HG02973 (cell line): Measurements from ENCODE around the gene THSD4.

Source experiments
- ATAC-seq: cut with Tn5 transposase; IDR thresholded peaks from one replicate; pipeline ENCODE4 v1.9.1; 2021; ENCODE audit warnings: moderate library complexity; ENCODE audit not compliant: unreplicated experiment

THSD4 gene

GRCh38 chr15:71444866-71445590, 329.8 kb downstream of the THSD4 start:
- no peak for ATAC-seq

GRCh38 chr15:71447328-71448250, 332.3 kb downstream of the THSD4 start:
- ATAC-seq = no peak

DNA sequence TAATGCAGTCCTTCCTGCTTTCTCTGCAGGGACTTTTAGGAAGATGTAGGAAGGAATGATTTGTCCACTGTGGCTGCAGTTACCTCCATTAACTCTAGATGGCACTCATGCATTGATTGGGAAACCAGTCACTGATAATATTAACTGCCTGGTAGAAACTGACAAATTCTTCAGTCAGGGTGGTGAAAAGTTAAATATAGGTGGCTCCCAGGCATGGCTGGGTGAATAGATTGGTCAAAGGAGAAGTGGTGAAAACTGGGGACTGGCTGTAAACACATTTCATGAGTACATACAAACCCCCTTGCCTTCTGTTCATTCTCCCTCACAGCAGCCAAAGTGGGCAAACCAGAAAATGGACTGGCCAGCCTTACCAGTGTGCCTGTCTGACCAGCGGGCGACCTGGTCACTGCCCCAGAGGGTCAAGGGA, 333.4 kb downstream of the THSD4 start:
- ATAC-seq = no peak

DNA sequence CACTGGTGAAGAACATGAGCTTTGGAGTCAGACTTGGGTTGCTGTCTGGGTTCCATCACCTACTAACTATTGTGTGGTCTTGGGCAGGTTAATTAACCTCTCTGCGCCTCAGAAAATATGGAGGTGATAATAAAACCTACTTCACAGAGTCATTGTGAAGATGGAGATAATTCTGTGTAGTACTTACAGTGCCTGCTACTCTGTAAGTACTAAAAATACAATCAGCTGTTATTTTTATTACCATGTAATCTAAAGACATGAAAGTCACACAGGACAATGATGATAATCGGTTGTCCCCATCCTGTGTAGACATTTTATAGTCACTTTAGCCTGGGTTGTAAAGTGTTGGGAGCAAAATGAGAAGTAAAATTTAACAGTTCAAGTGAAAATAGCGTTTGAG, 334.1 kb downstream of the THSD4 start:
- no peak for ATAC-seq

DNA sequence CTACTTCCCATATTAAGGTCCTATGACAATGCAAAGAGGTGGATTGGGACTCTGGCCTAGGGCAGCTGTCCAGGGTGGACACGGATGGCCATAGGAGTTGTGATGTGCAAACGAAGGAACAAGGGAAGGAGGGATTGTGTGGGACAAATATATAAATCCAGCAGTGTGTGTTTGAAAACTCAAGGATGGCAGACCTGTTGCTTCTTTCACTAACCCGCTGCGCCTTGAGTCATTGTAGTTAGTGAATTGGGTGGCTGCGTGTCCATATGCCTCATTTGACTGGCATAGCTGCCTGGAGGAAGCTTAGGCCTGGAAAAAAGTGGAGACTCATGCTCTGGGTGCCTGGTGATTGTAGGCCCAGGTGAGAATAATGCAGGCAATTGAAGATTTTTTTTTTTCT, 334.7 kb downstream of the THSD4 start:
- ATAC-seq = no peak

DNA sequence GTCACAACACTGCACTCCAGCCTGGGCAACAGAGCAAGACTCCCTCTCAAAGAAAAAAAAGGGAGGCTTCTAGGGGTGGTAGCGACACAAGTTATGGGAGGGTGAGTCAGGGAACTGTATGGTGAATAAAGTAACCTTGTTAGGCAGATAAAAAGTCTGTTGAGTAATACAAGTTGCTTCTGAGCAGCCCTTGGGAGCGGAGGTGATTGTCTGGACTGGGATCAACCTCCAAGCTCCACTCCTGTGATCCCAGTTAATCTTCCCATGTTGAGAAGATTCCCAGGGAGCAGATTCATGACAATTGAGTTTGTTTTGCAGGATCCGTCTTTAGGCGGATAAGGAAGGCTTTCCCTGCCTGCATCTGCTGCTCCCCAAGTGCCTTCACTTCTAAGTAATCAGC, 335.9 kb downstream of the THSD4 start:
- ATAC-seq = no peak

GRCh38 chr15:71452893-71453292, 337.6 kb downstream of the THSD4 start:
- ATAC-seq = no peak

GRCh38 chr15:71454462-71454996, 339.3 kb downstream of the THSD4 start:
- no peak for ATAC-seq

- ATAC-seq = no peak
Measured at GRCh38 chr15:71455107-71455506, 339.8 kb downstream of the THSD4 start.

DNA sequence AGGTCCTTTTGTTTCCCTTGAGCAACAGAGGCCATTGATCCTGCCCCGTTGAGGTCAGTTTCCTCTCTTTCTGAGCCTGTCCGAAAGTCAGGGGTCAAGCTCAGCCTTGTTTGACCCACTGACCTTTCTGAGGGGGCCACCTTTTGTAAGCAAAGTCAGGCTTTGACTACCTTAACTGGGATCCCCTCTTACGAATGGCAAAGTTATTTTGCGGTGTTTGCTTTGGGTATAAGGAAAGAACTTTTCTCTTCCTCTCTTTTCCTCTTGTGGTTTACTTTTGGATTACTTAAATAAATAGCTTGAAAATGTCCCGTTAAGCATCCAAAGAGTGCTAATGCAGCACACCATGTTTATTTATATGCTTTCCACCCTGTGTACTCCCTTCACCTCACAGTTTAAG, 340.6 kb downstream of the THSD4 start:
- ATAC-seq = no peak

DNA sequence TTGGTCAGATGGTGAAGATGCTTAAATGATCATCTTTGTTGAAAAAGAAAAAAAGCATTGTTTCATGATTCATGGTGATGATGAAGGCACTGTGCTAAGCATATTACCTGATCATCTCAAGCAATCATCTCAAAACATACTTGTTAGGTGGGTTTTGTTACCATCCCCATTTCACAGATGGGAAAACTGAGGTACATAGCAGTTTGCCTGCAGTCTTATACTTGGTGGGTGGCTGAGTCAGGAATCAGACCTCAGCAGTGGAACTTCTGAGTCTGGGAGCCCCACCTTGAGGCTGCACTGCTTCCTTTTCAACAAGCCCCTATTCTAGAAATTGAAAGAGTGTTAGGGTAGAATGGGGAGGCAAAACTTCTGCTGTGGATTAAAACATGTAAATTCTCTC, 341.1 kb downstream of the THSD4 start:
- no peak for ATAC-seq

- ATAC-seq = no peak
Measured at GRCh38 chr15:71456811-71457210, 341.5 kb downstream of the THSD4 start.

DNA sequence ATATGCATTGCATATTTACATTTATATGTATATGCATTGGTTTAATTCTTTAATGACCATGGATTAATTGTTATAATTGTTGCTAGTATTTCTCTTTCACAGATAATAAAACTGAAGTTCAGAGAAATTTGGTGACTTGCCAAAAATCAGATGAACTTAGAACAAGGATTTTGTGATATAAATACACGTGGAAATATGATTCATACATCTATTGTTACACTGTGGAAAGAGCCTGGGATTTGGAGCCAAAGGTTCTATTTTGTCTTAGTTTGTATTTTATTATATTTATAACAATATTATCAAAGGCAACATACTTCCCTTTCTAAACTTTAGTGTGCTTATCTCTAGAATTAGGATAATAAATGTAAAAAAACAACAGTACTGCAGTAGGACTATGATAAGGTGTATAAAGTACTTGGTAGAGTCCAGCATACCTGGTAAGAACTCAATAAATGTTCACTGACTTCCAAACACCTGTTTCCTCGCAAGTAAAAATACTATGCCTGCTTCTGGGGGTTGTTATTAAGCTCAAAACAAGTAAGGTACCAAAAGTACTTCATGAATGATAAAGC, 342.9 kb downstream of the THSD4 start:
- no peak for ATAC-seq

GRCh38 chr15:71461748-71462147, 346.5 kb downstream of the THSD4 start:
- no peak for ATAC-seq

GRCh38 chr15:71462638-71463037, 347.4 kb downstream of the THSD4 start:
- ATAC-seq = no peak

GRCh38 chr15:71463156-71463665, 347.9 kb downstream of the THSD4 start:
- no peak for ATAC-seq

- ATAC-seq = no peak
Measured at GRCh38 chr15:71465131-71465955, 350.1 kb downstream of the THSD4 start.

- no peak for ATAC-seq
Measured at GRCh38 chr15:71468715-71469114, 353.4 kb downstream of the THSD4 start.

- ATAC-seq = no peak
Measured at GRCh38 chr15:71469413-71469812, 354.1 kb downstream of the THSD4 start.

- no peak for ATAC-seq
Measured at GRCh38 chr15:71471347-71471746, 356.1 kb downstream of the THSD4 start.
